A673 (cell line): ENCODE measurements around the gene HOXB7.

ENCODE experiments used
- CTCF ChIP-seq: fragments of 300-800, 200-600 bp; sonication (generic); conservative IDR thresholded peaks from 2 replicates; pipeline ENCODE4 v1.5.1; 2017; ENCODE audit warnings: low read depth, mild to moderate bottlenecking, antibody characterized with exemption, low read length, moderate library complexity, mixed read lengths
- EZH2 ChIP-seq: fragments of 200-600 bp; sonication (generic); IDR thresholded peaks from 2 replicates; pipeline ENCODE4 v1.6.1; 2017; ENCODE audit warnings: borderline replicate concordance, low read depth, mild to moderate bottlenecking, mixed read lengths, antibody characterized with exemption, low read length; ENCODE audit not compliant: poor library complexity, severe bottlenecking

GRCh38 chr17:48634493-48635208 lies 23.8 kb upstream of the HOXB7 start:
- TF ChIP-seq CTCF (no peak), EZH2 (no peak)
